Ramos (cell line): ENCODE results near the gene RBM19.

Experiments used
- in situ Hi-C: fragments of 300-500 bp; cut with MboI; formaldehyde crosslinking; loops from one replicate; pipeline ENCODE4 v1.14.3; 2022; ENCODE audit warnings: low sequenced_read_pairs; ENCODE audit not compliant: unreplicated experiment

The RBM19 gene

DNA sequence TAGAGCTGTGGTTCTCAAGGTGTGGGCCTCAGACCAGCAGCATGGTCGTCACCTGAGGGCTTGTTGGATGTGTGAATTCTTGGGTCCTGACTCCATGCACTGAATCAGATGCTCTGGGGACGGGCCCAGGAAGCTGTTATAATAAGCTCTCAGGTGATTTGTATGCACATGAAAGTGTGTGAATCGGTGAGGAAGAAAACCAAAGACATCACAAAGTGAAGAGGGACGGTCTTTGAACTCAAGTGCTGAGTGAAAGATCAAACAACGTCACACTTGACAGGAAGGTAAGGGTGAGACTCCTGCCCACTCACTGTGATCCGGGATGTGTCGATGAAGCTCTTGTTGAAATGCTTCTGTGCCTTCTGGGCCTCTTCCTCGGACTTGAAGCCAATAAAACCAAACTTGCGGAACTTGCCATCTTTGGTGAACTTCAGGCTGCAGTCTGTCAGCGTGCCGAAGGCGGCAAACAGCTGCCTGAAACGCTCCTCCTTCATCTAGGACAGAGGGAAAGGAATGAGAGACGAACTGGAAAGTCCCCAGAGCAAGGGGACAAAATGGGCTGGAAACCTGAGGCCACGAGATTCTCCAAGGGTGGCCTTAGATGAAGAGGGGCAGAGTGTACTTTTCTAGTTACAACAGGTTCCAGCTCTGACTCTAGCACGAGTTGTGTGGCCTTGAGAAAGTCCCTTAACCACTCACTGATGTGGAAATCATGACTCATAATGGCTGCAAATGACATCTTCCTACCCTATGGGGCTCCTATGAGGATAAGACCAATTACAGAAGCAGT, 4.0 kb downstream of the RBM19 start:
- in situ Hi-C loops: no loop called here

DNA sequence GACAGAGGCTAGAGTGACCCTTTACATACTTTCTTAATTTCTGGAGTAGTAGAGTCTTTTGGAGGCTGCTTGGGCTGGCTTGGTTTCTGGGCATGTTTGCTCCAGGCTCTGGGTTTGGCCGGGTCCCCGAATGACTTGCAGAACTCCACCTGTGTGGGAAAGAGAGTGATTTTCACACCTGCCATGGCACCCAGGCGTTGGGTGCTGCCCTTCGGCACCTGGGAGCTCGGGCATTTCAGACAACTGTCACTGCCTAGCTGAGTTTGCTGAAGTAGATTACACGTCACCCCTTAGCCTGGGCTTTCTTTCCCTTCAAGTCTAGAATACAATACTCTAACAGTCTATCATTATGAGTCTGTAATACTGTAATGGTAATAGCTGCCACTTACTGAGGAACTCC, 6.1 kb downstream of the RBM19 start:
- in situ Hi-C loops: no loop called here

DNA sequence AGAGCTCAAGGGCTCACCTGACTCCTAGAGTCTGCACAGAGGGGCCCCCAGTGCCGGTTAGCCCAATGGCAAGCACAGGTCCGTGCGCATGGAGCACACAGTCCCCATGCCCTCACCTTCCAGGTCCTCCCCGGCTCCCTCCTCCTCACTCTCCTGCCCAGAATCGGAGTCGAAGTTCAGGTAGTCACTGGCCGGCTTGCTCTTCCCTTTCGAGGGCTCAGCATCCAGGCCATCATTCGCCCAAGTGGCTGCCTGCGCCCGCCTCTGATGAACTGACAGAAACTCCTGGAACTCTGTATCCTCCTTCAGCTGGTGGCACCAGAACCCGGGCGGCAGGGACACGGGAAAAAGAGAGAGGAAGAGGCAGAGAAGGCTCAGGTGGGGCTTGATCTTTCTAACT, 7.0 kb downstream of the RBM19 start:
- in situ Hi-C loops: no loop called here

- in situ Hi-C loops: no loop called here
These were observed 8.0 kb downstream of the RBM19 start for GRCh38 chr12:113958108-113958507.

DNA sequence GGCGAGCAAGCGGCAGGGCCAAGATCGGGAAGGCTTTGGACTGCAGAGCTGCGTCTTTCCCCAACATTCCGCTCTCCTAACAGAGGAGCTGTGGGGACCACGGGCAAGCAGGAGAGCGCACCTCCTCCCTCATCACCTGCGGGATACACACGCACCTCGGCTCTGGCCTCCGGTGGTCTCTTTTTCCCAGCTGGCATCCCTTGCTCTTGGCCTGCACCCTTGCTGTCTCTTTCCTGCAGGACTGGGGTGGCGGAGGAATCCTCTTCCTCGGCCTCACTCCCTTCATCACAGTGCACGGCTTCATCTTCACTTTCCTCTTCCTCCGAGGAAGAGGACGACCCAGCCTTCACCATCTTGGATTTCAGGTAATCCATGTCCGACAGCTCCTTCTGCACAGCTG, 8.5 kb downstream of the RBM19 start:
- in situ Hi-C loops: no loop called here

DNA sequence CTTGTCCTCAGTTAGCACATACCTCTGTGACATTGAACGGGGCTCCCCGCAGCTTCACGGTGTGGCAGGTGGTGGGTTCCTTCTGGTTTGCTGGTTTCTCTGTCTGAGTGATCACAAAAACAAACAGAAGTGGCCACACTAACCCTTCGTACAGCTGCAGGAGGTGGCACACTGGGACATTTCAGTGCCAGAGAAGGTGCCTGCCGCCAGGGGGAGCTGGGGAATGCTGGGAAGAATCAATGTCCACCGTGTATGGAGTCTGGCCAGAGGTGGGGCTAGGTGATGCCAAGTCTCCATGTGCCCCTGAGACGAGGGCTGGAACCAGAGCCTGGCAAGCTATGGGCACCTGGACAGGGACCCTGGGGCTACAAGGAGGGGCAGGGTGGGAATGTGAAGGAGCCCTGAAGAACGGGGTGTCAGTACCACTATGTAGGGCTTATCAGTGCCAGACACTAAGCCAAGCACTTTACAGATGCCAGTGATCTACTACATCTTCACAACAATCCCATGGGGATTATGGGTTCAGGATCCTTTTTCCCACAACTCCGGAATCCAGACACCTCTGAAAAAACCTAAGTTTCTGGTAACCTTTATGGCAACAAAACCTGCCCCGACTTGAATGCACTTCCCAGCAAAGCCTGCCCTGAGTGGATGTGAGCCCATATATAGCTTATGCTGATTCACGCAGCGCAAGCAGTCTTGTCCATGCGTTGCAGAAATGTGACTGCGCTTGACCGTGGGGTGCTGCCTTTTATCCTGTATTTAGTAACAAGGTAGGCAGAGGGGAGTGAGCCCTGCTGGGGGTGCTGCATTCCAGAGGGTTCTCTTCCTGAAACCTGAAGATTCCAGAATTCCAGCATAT, 10.8 kb downstream of the RBM19 start:
- in situ Hi-C loops: no loop called here

DNA sequence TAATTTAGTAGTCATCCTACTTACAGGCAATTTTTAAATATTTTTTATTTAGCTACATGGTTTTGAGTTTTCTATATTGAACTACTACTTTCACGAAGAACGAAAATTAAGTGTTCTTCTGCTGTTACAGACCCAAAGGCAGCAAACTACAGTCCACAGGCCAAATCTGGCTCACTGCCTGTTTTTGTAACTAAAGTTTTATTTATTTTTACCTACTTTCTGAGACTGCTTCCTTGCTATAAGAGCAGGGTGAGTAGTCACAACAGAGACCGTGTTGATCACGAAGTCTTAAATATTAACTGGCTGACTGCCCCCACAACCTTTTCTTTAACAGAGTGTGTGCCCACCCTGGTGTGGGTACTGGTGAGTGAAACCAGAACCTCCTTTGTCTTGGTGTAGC, 11.6 kb downstream of the RBM19 start:
- in situ Hi-C loops: no loop called here

- in situ Hi-C loops: no loop called here
These were observed 15.3 kb downstream of the RBM19 start for GRCh38 chr12:113950873-113951272.

GRCh38 chr12:113949321-113950305, 16.5 kb downstream of the RBM19 start:
- in situ Hi-C loops: no loop called here

- in situ Hi-C loops: no loop called here
These were observed 17.8 kb downstream of the RBM19 start for GRCh38 chr12:113948151-113948914.

DNA sequence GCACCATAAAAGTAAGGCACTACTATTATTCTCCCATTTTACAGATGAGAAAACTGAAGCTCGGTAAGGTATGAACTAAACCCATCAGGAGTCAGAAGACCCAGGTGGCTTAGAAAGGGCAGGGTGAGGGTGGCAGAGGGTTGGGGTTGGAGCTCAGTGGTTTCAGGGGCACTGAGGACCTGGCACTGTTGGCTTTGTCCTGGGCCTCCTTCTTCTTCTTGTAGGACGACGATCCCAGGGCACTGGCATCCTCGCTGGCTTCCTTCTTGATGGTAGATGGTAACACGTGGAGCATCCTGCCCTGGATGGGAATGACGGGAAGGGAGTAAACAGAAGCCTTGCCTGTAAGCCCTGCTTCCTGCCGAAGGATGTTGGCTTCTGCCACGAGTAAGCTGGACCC, 19.9 kb downstream of the RBM19 start:
- in situ Hi-C loops: no loop called here

DNA sequence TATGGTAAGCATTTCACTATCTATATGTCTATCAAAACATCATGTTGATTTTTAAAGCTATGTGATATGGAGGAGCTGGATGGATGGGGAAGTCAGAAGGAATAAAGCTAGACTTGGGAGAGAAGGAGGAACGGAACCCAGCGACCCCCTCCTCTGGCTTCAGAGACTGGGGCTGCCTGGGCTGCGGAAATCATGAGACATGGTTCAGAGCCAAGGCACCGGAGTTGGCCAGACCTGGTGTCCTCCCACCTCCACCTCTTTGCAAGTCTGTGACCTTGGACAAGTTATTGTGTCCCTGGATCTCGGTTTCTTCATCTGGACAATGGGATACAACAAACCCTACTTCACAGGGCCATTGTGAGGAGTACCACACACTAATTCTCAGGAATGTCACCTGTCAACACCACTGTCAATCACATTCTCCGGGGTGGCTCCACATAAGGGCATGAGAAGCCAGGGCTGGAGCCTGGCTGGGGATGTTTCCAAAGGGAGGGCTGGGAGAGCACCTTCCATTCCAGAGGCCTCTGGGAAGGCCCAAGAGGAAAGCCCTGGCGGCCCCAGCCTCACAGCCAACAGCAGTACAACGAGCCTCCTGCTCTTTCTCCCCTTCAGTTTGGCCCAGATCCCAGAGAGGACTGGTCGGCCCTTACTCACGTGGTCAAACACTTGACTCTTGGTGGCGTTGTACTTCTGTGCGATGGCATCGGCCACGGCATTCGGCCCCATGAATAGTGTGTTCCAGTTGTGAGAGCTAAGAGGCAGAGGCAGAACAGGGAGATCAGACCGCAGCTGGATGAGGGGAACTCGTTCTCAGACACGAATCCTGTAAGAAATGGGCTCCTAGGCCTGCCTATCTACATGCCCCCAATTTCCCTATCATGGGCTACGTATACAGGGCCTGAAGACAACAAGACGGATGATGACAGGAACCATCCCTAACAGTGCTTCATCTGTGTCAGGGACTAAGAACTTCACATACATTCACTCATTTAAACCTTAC, 20.7 kb downstream of the RBM19 start:
- in situ Hi-C loops: no loop called here

DNA sequence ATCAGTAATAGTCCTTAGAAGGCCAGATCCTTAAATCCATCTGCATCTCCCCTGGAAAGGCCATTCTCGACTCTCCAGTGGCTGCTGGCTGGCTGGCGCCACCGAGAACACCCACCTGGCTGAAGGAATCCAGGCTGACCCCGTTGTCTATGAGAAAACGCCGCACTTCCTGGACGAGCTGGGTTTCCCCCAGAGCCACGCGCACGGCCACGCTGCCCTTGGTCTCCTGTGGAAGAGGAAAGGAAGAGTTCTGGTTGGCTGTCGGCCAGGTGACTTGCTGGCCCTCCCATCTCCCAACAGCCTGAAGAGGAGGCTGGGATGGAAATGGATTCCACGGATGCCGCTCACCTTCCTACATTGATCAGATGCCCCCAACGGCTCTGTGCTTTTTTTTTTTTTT, 23.9 kb downstream of the RBM19 start:
- in situ Hi-C loops: no loop called here

DNA sequence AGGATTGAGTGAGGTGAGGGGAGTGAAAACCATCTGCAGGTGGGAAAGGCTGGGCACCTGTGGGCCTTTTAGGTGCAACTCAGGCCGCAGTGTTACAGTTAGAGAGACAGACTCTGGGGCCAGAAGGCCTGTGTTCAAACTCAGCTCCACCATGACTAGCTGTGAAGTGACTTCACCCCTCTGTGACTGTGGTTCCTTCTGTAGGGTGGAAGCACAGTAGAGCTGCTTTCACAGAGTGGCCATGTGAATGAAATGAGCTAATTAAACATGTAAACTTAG, 25.0 kb downstream of the RBM19 start:
- in situ Hi-C loops: no loop called here

- in situ Hi-C loops: no loop called here
These were observed 25.5 kb downstream of the RBM19 start for GRCh38 chr12:113940357-113941207.

DNA sequence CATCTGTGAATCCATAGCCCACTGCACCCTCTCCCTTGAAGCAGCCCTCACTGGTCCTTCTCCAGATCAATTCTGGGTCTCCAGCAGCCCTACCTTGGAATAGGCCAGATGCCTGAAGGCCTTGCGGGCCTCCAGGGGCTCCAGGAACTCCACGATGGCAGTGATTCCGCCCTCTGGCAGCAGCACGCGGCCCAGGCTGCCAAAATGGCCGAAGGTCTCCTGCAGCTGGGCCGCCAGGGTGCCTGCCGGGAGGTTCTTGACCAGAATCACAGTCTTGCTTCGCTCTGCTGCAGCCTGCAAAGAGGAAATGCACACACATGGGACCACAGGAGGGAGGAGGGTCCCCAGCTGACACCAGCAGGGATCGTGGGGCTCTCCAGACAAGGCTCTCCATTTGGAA, 26.3 kb downstream of the RBM19 start:
- in situ Hi-C loops: no loop called here

GRCh38 chr12:113938471-113938870, 27.7 kb downstream of the RBM19 start:
- in situ Hi-C loops: no loop called here

- in situ Hi-C loops: no loop called here
These were observed 29.7 kb downstream of the RBM19 start for GRCh38 chr12:113936460-113936859.
